A549 (cell line): ENCODE measurements around the gene TERF2IP. TPM values are rescaled to one million over a fixed set of nuclear protein-coding genes. Genes with fewer than 3 reads are reported as not detected.

Experiments
- ATAC-seq, 2 experiments: fragments of 200-7000 bp in 1 of 2; fragments of >200 bp in 1 of 2; cut with Nextera tagmentation in 1 of 2; cut with Tn5 transposase in 1 of 2; 3 replicates each; pipeline versions ENCODE4 v1.8.0 to v1.9.1; 2018 to 2020; ENCODE audit warnings: mild to moderate bottlenecking in 1 of 2, moderate library complexity in 1 of 2
- CTCF ChIA-PET: fragments of 300-600 bp; sonication (Branson Sonifier 250); formaldehyde crosslinking; extraction: SDS; loops from one replicate; lab custom pipeline; 2021; ENCODE audit warnings: antibody characterized with exemption, inconsistent platforms; lab: Yijun Ruan, JAX
- POLR2A ChIA-PET: fragments of 350-600 bp; formaldehyde crosslinking; extraction: SDS; loops from one replicate; lab custom pipeline; 2021; ENCODE audit warnings: antibody characterized with exemption, inconsistent platforms; lab: Yijun Ruan, JAX
- DNase-seq, 2 experiments: peaks; one replicate each; pipeline versions ENCODE4 v3.0.0 to v3.0.0-alpha.2; 2011 to 2016; ENCODE audit warnings: low read depth in 1 of 2, low spot score in 1 of 2
- FAIRE-seq: peaks from 2 replicates; lab custom pipeline; 2011; peaks lifted over from hg19 to GRCh38; lab: Jason Lieb, UNC
- H3K27ac ChIP-seq, 2 experiments: fragments of >200 bp; sonication (Bioruptor Twin); formaldehyde crosslinking; 3 replicates each; pipeline ENCODE4 v1.5.1; 2016 to 2017
- H3K4me1 ChIP-seq: fragments of >200 bp; sonication (Bioruptor Twin); formaldehyde crosslinking; 3 replicates; pipeline ENCODE4 v1.6.1; 2016
- H3K4me2 ChIP-seq: fragments of >200 bp; sonication (Bioruptor Twin); formaldehyde crosslinking; 3 replicates; pipeline ENCODE4 v1.6.1; 2016
- H3K4me3 ChIP-seq: fragments of >200 bp; sonication (Bioruptor Twin); formaldehyde crosslinking; 3 replicates; pipeline ENCODE4 v1.5.1; 2016
- H3K9me3 ChIP-seq: fragments of >200 bp; sonication (Bioruptor Twin); formaldehyde crosslinking; 3 replicates; pipeline ENCODE4 v1.6.1; 2016
- BHLHE40 ChIP-seq: IDR thresholded peaks from 2 replicates; pipeline ENCODE4 v1.6.1; 2012; ENCODE audit warnings: low read depth, low read length, inconsistent platforms
- CHD4 ChIP-seq: fragments of 200-600 bp; sonication (generic); IDR thresholded peaks from 2 replicates; pipeline ENCODE4 v1.6.1; 2016; ENCODE audit warnings: antibody characterized with exemption, mild to moderate bottlenecking, borderline replicate concordance
- CTCF ChIP-seq: fragments of >200 bp; sonication (Bioruptor Twin); formaldehyde crosslinking; IDR thresholded peaks from 3 replicates; pipeline ENCODE4 v1.5.1; 2016
- E2F6 ChIP-seq: IDR thresholded peaks from 2 replicates; pipeline ENCODE4 v1.6.1; 2012; ENCODE audit warnings: low read depth, borderline replicate concordance
- EHF ChIP-seq: fragments of 250-450 bp; sonication (Bioruptor Pico); IDR thresholded peaks from 2 replicates; pipeline ENCODE4 v1.5.0; 2020; ENCODE audit warnings: mild to moderate bottlenecking
- EHMT2 ChIP-seq: fragments of 200-600 bp; sonication (generic); IDR thresholded peaks from 2 replicates; pipeline ENCODE4 v1.6.1; 2016; ENCODE audit warnings: antibody characterized with exemption, low read depth, mild to moderate bottlenecking, moderate library complexity
- FOSB ChIP-seq: fragments of 250-450 bp; sonication (Bioruptor Pico); IDR thresholded peaks from 2 replicates; pipeline ENCODE4 v1.5.0; 2020; ENCODE audit warnings: mild to moderate bottlenecking, moderate library complexity
- FOSL2 ChIP-seq, 2 experiments: fragments of 450-650 bp in 1 of 2; fragments of >200 bp in 1 of 2; sonication (Bioruptor Twin) in 1 of 2; formaldehyde crosslinking; IDR thresholded peaks; 2 replicates each; pipeline versions ENCODE4 v1.5.0 to v1.6.1; 2016 to 2020; ENCODE audit warnings: mild to moderate bottlenecking in 1 of 2, moderate library complexity in 1 of 2
- FOXS1 ChIP-seq: fragments of 250-450 bp; sonication (Bioruptor Pico); IDR thresholded peaks from 2 replicates; pipeline ENCODE4 v1.5.0; 2020; ENCODE audit warnings: mild to moderate bottlenecking, moderate library complexity
- HDAC2 ChIP-seq: fragments of 200-600 bp; sonication (generic); IDR thresholded peaks from 2 replicates; pipeline ENCODE4 v1.6.1; 2016
- HES2 ChIP-seq: fragments of >200 bp; sonication (Bioruptor Twin); formaldehyde crosslinking; IDR thresholded peaks from 2 replicates; pipeline ENCODE4 v1.6.1; 2016
- JUN ChIP-seq, 2 experiments: fragments of >200 bp; sonication (Bioruptor Twin); formaldehyde crosslinking; IDR thresholded peaks; 2 replicates in 1 of 2; 3 replicates in 1 of 2; pipeline ENCODE4 v1.6.1; 2016 to 2017
- KDM5A ChIP-seq: fragments of 200-600 bp; sonication (generic); IDR thresholded peaks from 2 replicates; pipeline ENCODE4 v1.6.1; 2016; ENCODE audit warnings: antibody characterized with exemption, mild to moderate bottlenecking
- MAX ChIP-seq: IDR thresholded peaks from 2 replicates; pipeline ENCODE4 v1.6.1; 2012
- NFE2L2 ChIP-seq: fragments of 150-350 bp; conservative IDR thresholded peaks from 2 replicates; pipeline ENCODE4 v1.6.1; 2014; ENCODE audit warnings: low read length
- PBX3 ChIP-seq: IDR thresholded peaks from 2 replicates; pipeline ENCODE4 v1.6.1; 2012
- PHF8 ChIP-seq: fragments of 200-600 bp; sonication (generic); IDR thresholded peaks from 2 replicates; pipeline ENCODE4 v1.6.1; 2016; ENCODE audit warnings: low read depth, mild to moderate bottlenecking, antibody characterized with exemption, moderate library complexity, borderline replicate concordance
- RARB ChIP-seq: fragments of 250-450 bp; sonication (Bioruptor Pico); IDR thresholded peaks from 2 replicates; pipeline ENCODE4 v1.8.0; 2021; ENCODE audit warnings: mild to moderate bottlenecking, moderate library complexity
- SMC3 ChIP-seq: fragments of >200 bp; sonication (Bioruptor Twin); formaldehyde crosslinking; IDR thresholded peaks from 3 replicates; pipeline ENCODE4 v1.6.1; 2018; ENCODE audit warnings: inconsistent platforms
- TFCP2L1 ChIP-seq: fragments of 250-450 bp; sonication (Bioruptor Pico); IDR thresholded peaks from 2 replicates; pipeline ENCODE4 v1.5.0; 2021; ENCODE audit warnings: mild to moderate bottlenecking
- ZFP36 ChIP-seq: fragments of 450-650 bp; IDR thresholded peaks from 2 replicates; pipeline ENCODE4 v1.6.1; 2014; ENCODE audit warnings: borderline replicate concordance; ENCODE audit not compliant: partially characterized antibody
- WGBS: methylation state at CpG from one replicate; pipeline ENCODE4 v1.1.6; 2017; ENCODE audit errors: missing lambda C conversion rate; 5-methylcytosine and 5-hydroxymethylcytosine counted together
- polyA plus RNA-seq, 4 experiments: library from polyadenylated mRNA; depleted of rRNA in 3 of 4; stranded (reverse); fragments of >200 nt; fragmentation: RNase III in 1 of 4; extraction: RNeasy Plus Mini Kit Qiagen cat#74134 plus additional on column Dnase treatment in 1 of 4; gene quantifications; 2 replicates in 3 of 4; 3 replicates in 1 of 4; pipeline ENCODE4 v1.2.3, GENCODE V29; 2011 to 2017

The TERF2IP gene
- polyA plus RNA-seq, 2 of the 4 experiments (the other 2 are of a cell fraction), result 26.7 to 37.9 TPM

GRCh38 chr16:75627851-75628250 is 19.7 kb upstream of the TERF2IP start:
- H3K27ac ChIP-seq, result no peak overlapping the region
- POLR2A ChIA-PET, result no interaction called here
- TF ChIP-seq FOSB (CRISPR knock-in tag) (no peak), SMC3 (no peak), EHMT2 (no peak)
- TF ChIP-seq, all 56 proteins: peak for 0
- Histone ChIP-seq H3K4me2 (no peak overlapping the region), H3K4me1 (peaks cover 4% of the 10 kb centered on the region; the same call in 1 of the 3 replicates), H3K9me3 (no peaks in the 10 kb centered on the region), H3K4me3 (no peak overlapping the region)
- WGBS, result 92% methylated on average over 3 of the region's 3 CpGs
- DNase-seq (no peak), ATAC-seq (no peak), FAIRE-seq (no peak)
- CTCF ChIA-PET, result interaction anchor here (1.0 kb wide), 1 partner anchor 106 kb away, joined by 3 read pairs; no protein-coding TSS in a partner anchor

GRCh38 chr16:75628351-75628750 is 19.2 kb upstream of the TERF2IP start:
- CTCF ChIA-PET, result interaction anchor here (1.0 kb wide), 1 partner anchor 107 kb away, joined by 3 read pairs; no protein-coding TSS in a partner anchor
- no peak for DNase-seq
- Histone ChIP-seq H3K9me3 (no peaks in the 10 kb centered on the region), H3K27ac (no peak overlapping the region)
- TF ChIP-seq FOSL2 (IDR thresholded peaks at IDR 0.05) (no peak), FOSL2 (CRISPR knock-in tag; IDR thresholded peaks at IDR 0.05) (no peak), PHF8 (no peak), PBX3 (no peak), HDAC2 (no peak), JUN (IDR thresholded peaks at IDR 0.05) (no peak), E2F6 (no peak), BHLHE40 (no peak), KDM5A (no peak), CTCF (no peak), CHD4 (no peak), RARB (CRISPR knock-in tag) (no peak), ZFP36 (no peak), EHF (CRISPR knock-in tag) (no peak), MAX (no peak), NFE2L2 (no peak), HES2 (no peak), TFCP2L1 (CRISPR knock-in tag) (no peak)
- TF ChIP-seq, all 56 proteins: peak for 0
- no peak overlapping the region for H3K4me2 ChIP-seq
- ATAC-seq (no peak), FAIRE-seq (no peak)
- H3K4me1 ChIP-seq, result peaks cover 4% of the 10 kb centered on the region; the same call in 1 of the 3 replicates
- 95% methylated on average over 4 of the region's 4 CpGs for WGBS
- H3K4me3 ChIP-seq, result no peak overlapping the region
- POLR2A ChIA-PET, result no interaction called here

GRCh38 chr16:75629132-75629531 is 18.4 kb upstream of the TERF2IP start:
- DNase-seq (no peak), ATAC-seq (no peak), FAIRE-seq (no peak)
- Histone ChIP-seq H3K27ac (no peak overlapping the region), H3K9me3 (no peaks in the 10 kb centered on the region), H3K4me1 (peaks cover 4% of the 10 kb centered on the region; the same call in 1 of the 3 replicates), H3K4me3 (no peak overlapping the region), H3K4me2 (no peak overlapping the region)
- TF ChIP-seq FOXS1, result no peak
- ChIA-PET POLR2A (no interaction called here), CTCF (no interaction called here)
- WGBS, result 96% methylated on average over 10 of the region's 10 CpGs
